H9 (cell line): ENCODE measurements around the gene EPHA4. TPM values are rescaled to one million over a fixed set of nuclear protein-coding genes. Genes with fewer than 3 reads are reported as not detected.

Source experiments
- DNase-seq: peaks from one replicate; pipeline ENCODE4 v3.0.0-alpha.2; 2017
- H2AFZ ChIP-seq: one replicate; pipeline ENCODE4 v1.6.1; 2013; ENCODE audit warnings: mild to moderate bottlenecking, low read length, control low read depth, moderate library complexity
- H2AK5ac ChIP-seq: 2 replicates; pipeline ENCODE4 v1.6.1; 2013; ENCODE audit warnings: low read length, control low read depth, mixed read lengths; ENCODE audit not compliant: insufficient read length
- H2BK120ac ChIP-seq: one replicate; pipeline ENCODE4 v1.6.1; 2013; ENCODE audit warnings: low read depth, mild to moderate bottlenecking, low read length, control low read depth, inconsistent platforms; ENCODE audit not compliant: poor library complexity, severe bottlenecking
- H2BK12ac ChIP-seq: 2 replicates; pipeline ENCODE4 v1.6.1; 2013; ENCODE audit warnings: low read length, control low read depth, mixed read lengths, low read depth; ENCODE audit not compliant: insufficient read length
- H2BK15ac ChIP-seq: 2 replicates; pipeline ENCODE4 v1.6.1; 2013; ENCODE audit warnings: low read depth, low read length, control low read depth
- H2BK20ac ChIP-seq: one replicate; pipeline ENCODE4 v1.6.1; 2013; ENCODE audit warnings: low read depth, mild to moderate bottlenecking, low read length, control low read depth, inconsistent platforms; ENCODE audit not compliant: poor library complexity, severe bottlenecking
- H2BK5ac ChIP-seq: 2 replicates; pipeline ENCODE4 v1.6.1; 2013; ENCODE audit warnings: low read length, control low read depth, mixed read lengths; ENCODE audit not compliant: insufficient read length
- H3K14ac ChIP-seq: 2 replicates; pipeline ENCODE4 v1.6.1; 2013; ENCODE audit warnings: low read length, control low read depth; ENCODE audit not compliant: insufficient read depth
- H3K18ac ChIP-seq: 2 replicates; pipeline ENCODE4 v1.6.1; 2013; ENCODE audit warnings: low read depth, mild to moderate bottlenecking, mixed read lengths, low read length, control low read depth; ENCODE audit not compliant: insufficient read length
- H3K23ac ChIP-seq: 2 replicates; pipeline ENCODE4 v1.6.1; 2013; ENCODE audit warnings: low read length, control low read depth, mixed read lengths, low read depth; ENCODE audit not compliant: insufficient read length
- H3K23me2 ChIP-seq: 2 replicates; pipeline ENCODE4 v1.6.1; 2013; ENCODE audit warnings: low read depth, mild to moderate bottlenecking, mixed read lengths, low read length, control low read depth; ENCODE audit not compliant: insufficient read length, poor library complexity, severe bottlenecking
- H3K27ac ChIP-seq: 2 replicates; pipeline ENCODE4 v1.5.1; 2013; ENCODE audit warnings: low read length, control low read depth, mixed read lengths, low read depth; ENCODE audit not compliant: insufficient read length
- H3K27me3 ChIP-seq: 2 replicates; pipeline ENCODE4 v1.6.1; 2013; ENCODE audit warnings: low read length, control low read depth, inconsistent platforms; ENCODE audit not compliant: insufficient read depth
- H3K4ac ChIP-seq: 2 replicates; pipeline ENCODE4 v1.6.1; 2013; ENCODE audit warnings: low read depth, mild to moderate bottlenecking, control low read depth, inconsistent platforms, low read length, moderate library complexity
- H3K4me1 ChIP-seq: 2 replicates; pipeline ENCODE4 v1.6.1; 2013; ENCODE audit warnings: low read length, control low read depth, inconsistent platforms; ENCODE audit not compliant: insufficient read depth
- H3K4me2 ChIP-seq: 2 replicates; pipeline ENCODE4 v1.6.1; 2013; ENCODE audit warnings: low read length, control low read depth, mixed read lengths; ENCODE audit not compliant: insufficient read length, insufficient read depth
- H3K56ac ChIP-seq: 2 replicates; pipeline ENCODE4 v1.6.1; 2013; ENCODE audit warnings: low read depth, mild to moderate bottlenecking, mixed read lengths, low read length, control low read depth; ENCODE audit not compliant: insufficient read length
- H3K79me1 ChIP-seq: 2 replicates; pipeline ENCODE4 v1.6.1; 2013; ENCODE audit warnings: low read depth, mild to moderate bottlenecking, moderate library complexity, low read length, control low read depth, inconsistent platforms; ENCODE audit not compliant: insufficient read depth, poor library complexity, severe bottlenecking
- H3K79me2 ChIP-seq: 2 replicates; pipeline ENCODE4 v1.6.1; 2013; ENCODE audit warnings: low read length, control low read depth, inconsistent platforms; ENCODE audit not compliant: insufficient read depth
- H3K9ac ChIP-seq: 2 replicates; pipeline ENCODE4 v1.6.1; 2013; ENCODE audit warnings: low read length, control low read depth, mixed read lengths; ENCODE audit not compliant: insufficient read length; ENCODE audit errors: extremely low read depth
- H3K9me3 ChIP-seq: one replicate; pipeline ENCODE4 v1.6.1; 2013; ENCODE audit warnings: low read depth, low read length, inconsistent platforms; ENCODE audit not compliant: control insufficient read depth
- H3T11ph ChIP-seq: one replicate; pipeline ENCODE4 v1.6.1; 2013; ENCODE audit warnings: mild to moderate bottlenecking, low read length, control low read depth, inconsistent platforms
- H4K20me1 ChIP-seq: one replicate; pipeline ENCODE4 v1.6.1; 2013; ENCODE audit not compliant: control insufficient read depth, insufficient read length, insufficient read depth
- H4K5ac ChIP-seq: 2 replicates; pipeline ENCODE4 v1.6.1; 2013; ENCODE audit warnings: low read depth, mild to moderate bottlenecking, mixed read lengths, low read length, control low read depth; ENCODE audit not compliant: insufficient read length
- H4K8ac ChIP-seq: replicated peaks from 2 replicates; pipeline ENCODE4 v1.6.1; 2013; ENCODE audit warnings: low read length, control low read depth, mixed read lengths, low read depth; ENCODE audit not compliant: insufficient read length
- H4K91ac ChIP-seq: 2 replicates; pipeline ENCODE4 v1.6.1; 2013; ENCODE audit warnings: low read depth, mild to moderate bottlenecking, moderate library complexity, mixed read lengths, low read length, control low read depth; ENCODE audit not compliant: insufficient read length
- H3K27ac Mint-ChIP-seq, 3 experiments: 2 replicates in 2 of 3; 3 replicates in 1 of 3; pipeline ENCODE4 v1.8.0; 2020 to 2021; ENCODE audit warnings: mixed read lengths in 3 of 3, mild to moderate bottlenecking in 1 of 3, moderate library complexity in 1 of 3
- H3K27me3 Mint-ChIP-seq: 2 replicates; pipeline ENCODE4 v1.8.0; 2021; ENCODE audit warnings: low read depth, mild to moderate bottlenecking, moderate library complexity, mixed read lengths
- H3K36me3 Mint-ChIP-seq, 3 experiments: 2 replicates in 2 of 3; 3 replicates in 1 of 3; pipeline ENCODE4 v1.8.0; 2020 to 2021; ENCODE audit warnings: low read depth in 3 of 3, mixed read lengths in 3 of 3; ENCODE audit not compliant: insufficient read depth in 1 of 3
- H3K4me1 Mint-ChIP-seq, 2 experiments: 2 replicates each; pipeline ENCODE4 v1.8.0; 2020; ENCODE audit warnings: mixed read lengths in 2 of 2
- H3K4me3 Mint-ChIP-seq, 2 experiments: 2 replicates in 1 of 2; 3 replicates in 1 of 2; pipeline ENCODE4 v1.8.0; 2020 to 2021; ENCODE audit warnings: mild to moderate bottlenecking in 2 of 2, mixed read lengths in 2 of 2, moderate library complexity in 1 of 2
- H3K9me3 Mint-ChIP-seq, 2 experiments: 2 replicates in 1 of 2; 3 replicates in 1 of 2; pipeline ENCODE4 v1.8.0; 2020; ENCODE audit warnings: mild to moderate bottlenecking in 2 of 2, mixed read lengths in 2 of 2, moderate library complexity in 1 of 2
- WGBS: extraction: QIAGEN DNeasy Blood & Tissue Kit; methylation state at CpG from one replicate; pipeline ENCODE4 v1.1.7; 2013; ENCODE audit warnings: missing lambda C conversion rate, low lambda C conversion rate, mixed read lengths; ENCODE audit not compliant: insufficient read length; ENCODE audit errors: extremely low coverage; 5-methylcytosine and 5-hydroxymethylcytosine counted together
- total RNA-seq: library from RNA; stranded (reverse); gene quantifications from 2 replicates; pipeline ENCODE4 v1.2.1, GENCODE V29; 2021
- TF ChIP-seq, protein P1 (sequence below): fragments of 200-600 bp; sonication (generic); conservative IDR thresholded peaks from 3 replicates; pipeline ENCODE4 v1.8.0; 2021; ENCODE audit warnings: antibody characterized with exemption, mild to moderate bottlenecking

The EPHA4 gene
- total RNA-seq, 1 experiment from 2014 or later, result 25.1 TPM

DNA sequence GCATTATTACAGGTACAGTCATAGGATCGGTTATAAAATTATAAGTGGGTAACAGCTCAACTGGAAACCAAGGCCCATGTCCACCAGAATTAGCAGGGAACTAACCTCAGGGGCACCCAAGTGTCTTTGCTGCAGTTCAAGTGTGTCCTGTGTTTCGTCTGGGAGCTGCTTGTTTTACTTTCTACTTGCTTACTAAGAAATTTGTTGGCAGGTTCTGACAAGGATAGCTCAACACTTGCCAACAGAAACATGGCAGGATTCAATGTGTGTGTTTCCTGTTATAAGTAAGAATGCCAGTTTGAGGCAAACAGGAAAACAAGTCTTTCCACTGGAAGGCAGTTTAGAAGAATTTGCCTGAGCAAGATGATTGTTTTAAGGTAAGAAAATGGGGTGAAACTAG is 104.5 kb downstream of the EPHA4 start:
- Mint-ChIP-seq H3K9me3 (no peaks in the 10 kb centered on the region; a peak in 1 of 5 replicates), H3K4me1 (peaks cover 30 to 54% of the 10 kb centered on the region in 2 experiments), H3K27ac (no peak overlapping the region; a peak in 1 of 7 replicates), H3K4me3 (no peak overlapping the region), H3K27me3 (peaks cover 96% of the 10 kb centered on the region), H3K36me3 (peaks cover 0 to 3% (median 0%) of the 10 kb centered on the region in 3 experiments; a peak in 1 of 7 replicates)
- H2AFZ ChIP-seq, result no peak overlapping the region
- no peaks in the 10 kb centered on the region for H3K23me2 ChIP-seq
- H2BK20ac ChIP-seq, result no peak overlapping the region
- no peaks in the 10 kb centered on the region for H4K20me1 ChIP-seq
- TF ChIP-seq, protein P1, sequence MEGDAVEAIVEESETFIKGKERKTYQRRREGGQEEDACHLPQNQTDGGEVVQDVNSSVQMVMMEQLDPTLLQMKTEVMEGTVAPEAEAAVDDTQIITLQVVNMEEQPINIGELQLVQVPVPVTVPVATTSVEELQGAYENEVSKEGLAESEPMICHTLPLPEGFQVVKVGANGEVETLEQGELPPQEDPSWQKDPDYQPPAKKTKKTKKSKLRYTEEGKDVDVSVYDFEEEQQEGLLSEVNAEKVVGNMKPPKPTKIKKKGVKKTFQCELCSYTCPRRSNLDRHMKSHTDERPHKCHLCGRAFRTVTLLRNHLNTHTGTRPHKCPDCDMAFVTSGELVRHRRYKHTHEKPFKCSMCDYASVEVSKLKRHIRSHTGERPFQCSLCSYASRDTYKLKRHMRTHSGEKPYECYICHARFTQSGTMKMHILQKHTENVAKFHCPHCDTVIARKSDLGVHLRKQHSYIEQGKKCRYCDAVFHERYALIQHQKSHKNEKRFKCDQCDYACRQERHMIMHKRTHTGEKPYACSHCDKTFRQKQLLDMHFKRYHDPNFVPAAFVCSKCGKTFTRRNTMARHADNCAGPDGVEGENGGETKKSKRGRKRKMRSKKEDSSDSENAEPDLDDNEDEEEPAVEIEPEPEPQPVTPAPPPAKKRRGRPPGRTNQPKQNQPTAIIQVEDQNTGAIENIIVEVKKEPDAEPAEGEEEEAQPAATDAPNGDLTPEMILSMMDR, result no peak
- no peak overlapping the region for H2BK5ac ChIP-seq
- H3K79me1 ChIP-seq, result no peaks in the 10 kb centered on the region
- no peak overlapping the region for H2BK120ac ChIP-seq
- peaks cover 2% of the 10 kb centered on the region; the same call in 1 of the 2 replicates for H3K4me1 ChIP-seq
- H3K23ac ChIP-seq, result no peak overlapping the region
- no peaks in the 10 kb centered on the region; the same call in 1 of the 2 replicates for H3K27me3 ChIP-seq
- WGBS, result no CpG with 5 or more reads among the region's 2 CpGs
- no peak overlapping the region for H2BK12ac ChIP-seq
- H3K9me3 ChIP-seq, result no peaks in the 10 kb centered on the region
- H2AK5ac ChIP-seq, result no peak overlapping the region
- no peak overlapping the region for H4K91ac ChIP-seq
- H3T11ph ChIP-seq, result no peak overlapping the region
- no peak overlapping the region for H3K4ac ChIP-seq
- H4K8ac ChIP-seq, result no peak overlapping the region
- DNase-seq, result no peak
- no peak overlapping the region for H3K4me2 ChIP-seq
- H3K27ac ChIP-seq, result no peak overlapping the region
- H3K9ac ChIP-seq, result no peak overlapping the region
- H4K5ac ChIP-seq, result no peak overlapping the region
- H3K14ac ChIP-seq, result no peak overlapping the region
- no peak overlapping the region for H3K18ac ChIP-seq
- H3K56ac ChIP-seq, result no peak overlapping the region
- no peak overlapping the region for H2BK15ac ChIP-seq
- H3K79me2 ChIP-seq, result no peaks in the 10 kb centered on the region; the same call in 1 of the 2 replicates
